NCI-H146 treated with DMSO at 0.1 percent for 48 hours (cell line): ENCODE results near the gene TRAPPC5.

Experiments used
- DNase-seq: peaks from one replicate; lab custom pipeline; 2025; ENCODE audit not compliant: unreplicated experiment; lab: John Stamatoyannopoulos, UW

TRAPPC5 gene

GRCh38 chr19:7699003-7699402, 18.4 kb downstream of the TRAPPC5 start:
- DNase-seq: no peak

- DNase-seq: no peak
These were observed 19.1 kb downstream of the TRAPPC5 start for GRCh38 chr19:7699417-7700401.

GRCh38 chr19:7701049-7701653, 20.5 kb downstream of the TRAPPC5 start:
- DNase-seq: no peak

GRCh38 chr19:7701654-7702457, 21.2 kb downstream of the TRAPPC5 start, which contains the start of gene FCER2:
FCER2 (minus strand) TSS chr19:7702131; CDS start chr19:7699760, 2,371 bp downstream.
- DNase-seq: no peak

- no peak for DNase-seq
These were observed 22.7 kb downstream of the TRAPPC5 start for GRCh38 chr19:7703332-7703731.

GRCh38 chr19:7704280-7705060, 23.8 kb downstream of the TRAPPC5 start:
- DNase-seq: no peak

GRCh38 chr19:7705387-7706187, 25.0 kb downstream of the TRAPPC5 start:
- DNase-seq: no peak

- no peak for DNase-seq
These were observed 25.7 kb downstream of the TRAPPC5 start for GRCh38 chr19:7706188-7706954.

- no peak for DNase-seq
These were observed 26.4 kb downstream of the TRAPPC5 start for GRCh38 chr19:7706955-7707456.

GRCh38 chr19:7709932-7710460, 29.4 kb downstream of the TRAPPC5 start:
- DNase-seq: no peak

GRCh38 chr19:7710616-7711015, 30.0 kb downstream of the TRAPPC5 start:
- no peak for DNase-seq

- no peak for DNase-seq
These were observed 35.0 kb downstream of the TRAPPC5 start for GRCh38 chr19:7715671-7716070.

- DNase-seq: no peak
These were observed 36.1 kb downstream of the TRAPPC5 start for GRCh38 chr19:7716762-7717161.

GRCh38 chr19:7718668-7719067, 38.0 kb downstream of the TRAPPC5 start:
- DNase-seq: no peak

GRCh38 chr19:7720351-7720750, 39.7 kb downstream of the TRAPPC5 start:
- no peak for DNase-seq

GRCh38 chr19:7722231-7722651, 41.6 kb downstream of the TRAPPC5 start:
- DNase-seq: peak; percentile 57

- DNase-seq: no peak
These were observed 45.2 kb downstream of the TRAPPC5 start for GRCh38 chr19:7725791-7726190.

- no peak for DNase-seq
These were observed 48.6 kb downstream of the TRAPPC5 start for GRCh38 chr19:7729211-7729610.
